ENCODE measurements around the gene CDCA4. TPM values are rescaled to one million over a fixed set of nuclear protein-coding genes. Genes with fewer than 3 reads are reported as not detected.

Gene CDCA4
- total RNA-seq, 1 donor from 2014 or later, result 29.7 TPM

- Mint-ChIP-seq H3K4me1 (ENCODE audit: unreplicated experiment) (peaks cover 12% of the 10 kb centered on the region), H3K27me3 (peaks cover 6% of the 10 kb centered on the region), H3K36me3 (no peaks in the 10 kb centered on the region), H3K27ac (no peak overlapping the region), H3K4me3 (no peak overlapping the region), H3K9me3 (no peaks in the 10 kb centered on the region)
- TF ChIP-seq CTCF (conservative IDR thresholded peaks at IDR 0.05), result no peak
- DNase-seq (ENCODE audit: extremely low spot score, unreplicated experiment), result no peak
These were observed 34.9 kb upstream of the CDCA4 start for GRCh38 chr14:105055736-105056302.

DNA sequence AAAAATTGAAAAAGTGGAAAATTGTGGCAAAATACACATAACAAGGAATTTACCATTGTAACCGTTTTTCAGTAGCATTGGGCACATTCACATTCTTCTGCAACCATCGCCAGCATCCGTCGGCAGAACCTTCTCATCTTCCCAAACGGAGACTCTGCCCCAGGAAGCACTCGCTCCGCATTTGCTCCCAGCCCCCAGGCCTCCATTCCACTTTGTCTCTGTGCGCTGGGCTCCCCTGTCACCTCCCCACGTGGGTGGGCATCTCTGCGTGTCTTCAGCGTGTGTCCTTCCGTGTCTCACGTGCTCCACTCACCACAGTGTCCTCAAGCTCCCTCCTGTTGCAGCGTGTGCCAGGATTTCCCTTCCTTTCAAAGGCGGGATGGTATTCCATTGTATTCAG lies 34.5 kb upstream of the CDCA4 start:
- H3K27me3 Mint-ChIP-seq, result peaks cover 6% of the 10 kb centered on the region
- H3K4me1 Mint-ChIP-seq (ENCODE audit: unreplicated experiment), result peaks cover 12% of the 10 kb centered on the region
- H3K27ac Mint-ChIP-seq, result no peak overlapping the region
- no peak for TF ChIP-seq CTCF (conservative IDR thresholded peaks at IDR 0.05)
- no peaks in the 10 kb centered on the region for H3K9me3 Mint-ChIP-seq
- DNase-seq (ENCODE audit: extremely low spot score, unreplicated experiment), result no peak
- no peaks in the 10 kb centered on the region for H3K36me3 Mint-ChIP-seq
- H3K4me3 Mint-ChIP-seq, result no peak overlapping the region

DNA sequence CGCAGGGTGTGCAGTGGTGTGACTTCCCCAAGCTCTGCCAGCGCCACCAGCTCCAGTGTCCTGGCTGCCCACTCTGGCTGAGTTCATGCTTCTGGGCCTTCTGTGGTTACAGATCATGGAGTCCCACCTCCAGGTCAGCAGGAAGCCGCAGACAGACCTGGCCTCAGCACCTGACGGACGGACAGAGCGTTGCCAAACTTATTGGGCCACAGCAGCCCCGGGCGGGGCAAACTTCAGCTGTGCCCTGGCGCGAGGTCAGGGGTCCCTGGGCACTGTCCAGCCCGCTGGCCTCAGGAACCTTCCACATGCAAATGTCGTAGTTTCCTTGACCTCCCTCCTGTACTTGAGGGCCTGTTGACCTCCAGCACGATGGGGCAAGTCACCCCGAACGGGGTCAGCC lies 33.1 kb upstream of the CDCA4 start:
- no peak for TF ChIP-seq CTCF (conservative IDR thresholded peaks at IDR 0.05)
- no peak overlapping the region for H3K27ac Mint-ChIP-seq
- peaks cover 3% of the 10 kb centered on the region for H3K27me3 Mint-ChIP-seq
- no peaks in the 10 kb centered on the region for H3K9me3 Mint-ChIP-seq
- peaks cover 5% of the 10 kb centered on the region for H3K4me1 Mint-ChIP-seq (ENCODE audit: unreplicated experiment)
- no peak for DNase-seq (ENCODE audit: extremely low spot score, unreplicated experiment)
- H3K36me3 Mint-ChIP-seq, result no peaks in the 10 kb centered on the region
- no peak overlapping the region for H3K4me3 Mint-ChIP-seq

DNA sequence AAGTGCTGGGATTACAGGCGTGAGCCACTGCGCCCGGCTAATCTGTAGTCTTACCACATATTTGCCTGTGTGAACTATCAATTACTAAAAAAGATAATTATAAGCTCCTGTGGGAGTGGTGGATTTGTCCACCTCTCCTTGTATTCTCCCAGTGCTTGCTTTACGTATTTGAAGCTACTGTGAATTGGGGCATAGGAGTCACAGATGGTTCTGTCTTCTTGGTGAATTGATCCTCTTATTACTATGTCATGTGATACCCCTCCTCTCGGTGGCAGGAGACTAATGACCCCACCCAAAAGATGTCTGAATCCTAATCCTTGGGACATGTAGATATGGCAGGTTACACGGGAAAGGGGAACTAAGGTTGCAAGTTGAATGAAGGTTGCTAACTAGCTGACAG lies 32.5 kb upstream of the CDCA4 start:
- Mint-ChIP-seq H3K27ac (no peak overlapping the region), H3K27me3 (peaks cover 3% of the 10 kb centered on the region), H3K4me1 (ENCODE audit: unreplicated experiment) (peaks cover 5% of the 10 kb centered on the region), H3K4me3 (no peak overlapping the region), H3K9me3 (no peaks in the 10 kb centered on the region), H3K36me3 (no peaks in the 10 kb centered on the region)
- no peak for TF ChIP-seq CTCF (conservative IDR thresholded peaks at IDR 0.05)
- DNase-seq (ENCODE audit: extremely low spot score, unreplicated experiment), result no peak

DNA sequence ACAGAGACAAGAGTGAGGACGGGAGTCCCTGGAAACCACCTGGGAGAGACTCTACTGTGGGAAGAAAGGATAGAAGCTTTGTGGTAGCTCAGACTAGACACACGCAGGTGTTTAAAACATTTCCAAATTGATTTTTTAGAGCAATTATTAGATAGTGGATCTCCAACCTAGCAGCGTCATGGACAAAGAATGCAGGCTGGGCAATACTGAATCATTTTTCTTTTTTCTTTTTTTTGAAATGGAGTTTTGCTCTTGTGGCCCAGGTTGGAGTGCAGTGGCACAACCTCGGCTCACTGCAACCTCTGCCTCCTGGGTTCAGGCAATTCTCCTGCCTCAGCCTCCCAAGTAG lies 31.2 kb upstream of the CDCA4 start:
- Mint-ChIP-seq H3K27ac (no peak overlapping the region), H3K4me3 (no peak overlapping the region), H3K27me3 (peaks cover 3% of the 10 kb centered on the region), H3K9me3 (no peaks in the 10 kb centered on the region), H3K4me1 (ENCODE audit: unreplicated experiment) (peaks cover 3% of the 10 kb centered on the region), H3K36me3 (no peaks in the 10 kb centered on the region)
- no peak for DNase-seq (ENCODE audit: extremely low spot score, unreplicated experiment)
- TF ChIP-seq CTCF (conservative IDR thresholded peaks at IDR 0.05), result no peak
